ENCODE data around the gene PIP5K1C. TPM values are rescaled to one million over a fixed set of nuclear protein-coding genes. Genes with fewer than 3 reads are reported as not detected.

The PIP5K1C gene
- polyA plus RNA-seq, 1 donor from 2014 or later = 7.1 TPM

- Histone ChIP-seq H3K9ac (ENCODE audit: low read length) (no peak overlapping the region), H3K36me3 (ENCODE audit: insufficient read depth, low read length) (no peaks in the 10 kb centered on the region), H3K4me3 (ENCODE audit: low read length) (no peak overlapping the region), H3K79me2 (replicated peaks; ENCODE audit: insufficient read depth, low read length) (no peaks in the 10 kb centered on the region), H3F3A (ENCODE audit: insufficient read depth, low read length, poor library complexity, severe bottlenecking) (no peaks in the 10 kb centered on the region), H3K4me2 (ENCODE audit: low read length) (no peak overlapping the region), H3K27me3 (ENCODE audit: insufficient read depth, low read depth, low read length) (no peaks in the 10 kb centered on the region), H3K9me2 (ENCODE audit: insufficient read depth, low read length) (no peaks in the 10 kb centered on the region), H3K27ac (ENCODE audit: low read length) (no peak overlapping the region), H3K9me3 (ENCODE audit: low read length) (no peaks in the 10 kb centered on the region), H4K20me1 (ENCODE audit: insufficient read depth) (no peaks in the 10 kb centered on the region), H2AFZ (ENCODE audit: low read depth, low read length) (no peak overlapping the region)
- TF ChIP-seq MXI1 (conservative IDR thresholded peaks at IDR 0.05; ENCODE audit: poor library complexity, severe bottlenecking) (no peak), EP300 (conservative IDR thresholded peaks at IDR 0.05; ENCODE audit: poor library complexity, severe bottlenecking) (no peak), REST (IDR thresholded peaks at IDR 0.05; ENCODE audit: borderline replicate concordance) (no peak), TAF1 (IDR thresholded peaks at IDR 0.05; ENCODE audit: low read depth) (no peak), EZH2 (IDR thresholded peaks at IDR 0.05; ENCODE audit: borderline replicate concordance, insufficient read depth, low read length, poor library complexity, severe bottlenecking) (no peak), POLR2AphosphoS5 (IDR thresholded peaks at IDR 0.05) (no peak), SMC3 (conservative IDR thresholded peaks at IDR 0.05; ENCODE audit: poor library complexity) (no peak), CTCF (IDR thresholded peaks at IDR 0.05; ENCODE audit: poor library complexity, severe bottlenecking) (no peak)
Measured at GRCh38 chr19:3682286-3682685, 18.0 kb downstream of the PIP5K1C start.

GRCh38 chr19:3680939-3681338 lies 19.3 kb downstream of the PIP5K1C start:
- no peaks in the 10 kb centered on the region for H4K20me1 ChIP-seq (ENCODE audit: insufficient read depth)

More at GRCh38 chr19:3680939-3681338, 19.3 kb downstream of the PIP5K1C start:
- peaks cover 4% of the 10 kb centered on the region for H3K79me2 ChIP-seq (replicated peaks; ENCODE audit: insufficient read depth, low read length)
- H3K27me3 ChIP-seq (ENCODE audit: insufficient read depth, low read depth, low read length) = no peaks in the 10 kb centered on the region
- no peak overlapping the region for H3K9ac ChIP-seq (ENCODE audit: low read length)
- TF ChIP-seq CTCF (IDR thresholded peaks at IDR 0.05; ENCODE audit: poor library complexity, severe bottlenecking) (no peak), EZH2 (IDR thresholded peaks at IDR 0.05; ENCODE audit: borderline replicate concordance, insufficient read depth, low read length, poor library complexity, severe bottlenecking) (no peak), RAD21 (conservative IDR thresholded peaks at IDR 0.05) (no peak), REST (IDR thresholded peaks at IDR 0.05; ENCODE audit: borderline replicate concordance) (no peak), MXI1 (conservative IDR thresholded peaks at IDR 0.05; ENCODE audit: poor library complexity, severe bottlenecking) (no peak), EP300 (conservative IDR thresholded peaks at IDR 0.05; ENCODE audit: poor library complexity, severe bottlenecking) (no peak), SMC3 (conservative IDR thresholded peaks at IDR 0.05; ENCODE audit: poor library complexity) (no peak), TAF1 (IDR thresholded peaks at IDR 0.05; ENCODE audit: low read depth) (no peak), POLR2AphosphoS5 (IDR thresholded peaks at IDR 0.05) (no peak)
- H3K27ac ChIP-seq (ENCODE audit: low read length) = no peak overlapping the region
- H3K4me2 ChIP-seq (ENCODE audit: low read length) = no peak overlapping the region
- no peaks in the 10 kb centered on the region for H3F3A ChIP-seq (ENCODE audit: insufficient read depth, low read length, poor library complexity, severe bottlenecking)
- no peaks in the 10 kb centered on the region for H3K9me2 ChIP-seq (ENCODE audit: insufficient read depth, low read length)
- no peaks in the 10 kb centered on the region for H3K36me3 ChIP-seq (ENCODE audit: insufficient read depth, low read length)
- H3K4me3 ChIP-seq (ENCODE audit: low read length) = no peak overlapping the region
- H3K9me3 ChIP-seq (ENCODE audit: low read length) = no peaks in the 10 kb centered on the region
- no peak overlapping the region for H2AFZ ChIP-seq (ENCODE audit: low read depth, low read length)
